Measurements from ENCODE around the gene GNAT1. TPM values are rescaled to one million over a fixed set of nuclear protein-coding genes. Genes with fewer than 3 reads are reported as not detected.

The GNAT1 gene
- total RNA-seq, 4 donors from 2014 or later = not detected

GRCh38 chr3:50246517-50246954, 55.1 kb downstream of the GNAT1 start:
- TF ChIP-seq, protein P1, sequence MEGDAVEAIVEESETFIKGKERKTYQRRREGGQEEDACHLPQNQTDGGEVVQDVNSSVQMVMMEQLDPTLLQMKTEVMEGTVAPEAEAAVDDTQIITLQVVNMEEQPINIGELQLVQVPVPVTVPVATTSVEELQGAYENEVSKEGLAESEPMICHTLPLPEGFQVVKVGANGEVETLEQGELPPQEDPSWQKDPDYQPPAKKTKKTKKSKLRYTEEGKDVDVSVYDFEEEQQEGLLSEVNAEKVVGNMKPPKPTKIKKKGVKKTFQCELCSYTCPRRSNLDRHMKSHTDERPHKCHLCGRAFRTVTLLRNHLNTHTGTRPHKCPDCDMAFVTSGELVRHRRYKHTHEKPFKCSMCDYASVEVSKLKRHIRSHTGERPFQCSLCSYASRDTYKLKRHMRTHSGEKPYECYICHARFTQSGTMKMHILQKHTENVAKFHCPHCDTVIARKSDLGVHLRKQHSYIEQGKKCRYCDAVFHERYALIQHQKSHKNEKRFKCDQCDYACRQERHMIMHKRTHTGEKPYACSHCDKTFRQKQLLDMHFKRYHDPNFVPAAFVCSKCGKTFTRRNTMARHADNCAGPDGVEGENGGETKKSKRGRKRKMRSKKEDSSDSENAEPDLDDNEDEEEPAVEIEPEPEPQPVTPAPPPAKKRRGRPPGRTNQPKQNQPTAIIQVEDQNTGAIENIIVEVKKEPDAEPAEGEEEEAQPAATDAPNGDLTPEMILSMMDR (IDR thresholded peaks at IDR 0.05) = peak in 1 of 6 experiments; percentile 18
- no peak for TF ChIP-seq POLR2A (IDR thresholded peaks at IDR 0.05)
- H3K4me3 ChIP-seq (replicated peaks in 1 of 3) = no peak overlapping the region
- H3K27ac ChIP-seq = peak overlapping the region; percentile 17 to 86 (median 79)
- WGBS, 2 donors = 31 to 71% methylated on average over 3 to 10 of the region's 10 CpGs
- DNase-seq = no peak
- no peaks in the 10 kb centered on the region for H3K27me3 ChIP-seq
- peaks cover 54 to 93% of the 10 kb centered on the region in 2 donors for H3K4me1 ChIP-seq
- intact Hi-C loops (cut with DNase I) = no loop called here
- no peaks in the 10 kb centered on the region for H3K9me3 ChIP-seq
- H3K36me3 ChIP-seq = no peaks in the 10 kb centered on the region

MicroRNA genes within 50 kb of the gene (microRNA counts, 767-probe panel; counts per million panel counts)
- 0 counts per million in 2 donors for microRNA hsa-miR-566

Small RNA genes lying within 50 kb of the gene (microRNA-seq; reads per million reads assigned to microRNA genes)
- not detected for gene MIR566
- not detected for gene MIR5787

Small RNA genes lying within 50 kb of the gene (small RNA-seq; reads per million reads assigned to genes)
- gene MIR566 (not detected), gene MIR5787 (not detected)

Other genes starting within 250 kb of the GNAT1 start
- gene RBM5, start 102.7 kb upstream of the GNAT1 start, total RNA-seq = 100 to 1,000 TPM; 230 to 337 (median 268) TPM
- gene SEMA3F, start 36.3 kb upstream of the GNAT1 start, total RNA-seq = 10 to 100 TPM; 13.2 to 44.2 (median 38.2) TPM
- 1 to 10 TPM; 1.1 to 5.0 (median 3.6) TPM for gene SLC38A3, start 13.7 kb downstream of the GNAT1 start, total RNA-seq
- 100 to 1,000 TPM; 111 to 171 (median 142) TPM for gene GNAI2, start 44.6 kb downstream of the GNAT1 start, total RNA-seq
- gene SEMA3B, start 77.5 kb downstream of the GNAT1 start, total RNA-seq = 10 to 100 TPM; 21.0 to 31.0 (median 26.5) TPM
- gene LSMEM2, start 87.5 kb downstream of the GNAT1 start, total RNA-seq = not detected
- gene IFRD2, start 100.8 kb downstream of the GNAT1 start, total RNA-seq = 10 to 100 TPM; 63.9 to 96.5 (median 88.4) TPM
- gene HYAL3, start 107.8 kb downstream of the GNAT1 start, total RNA-seq = 1 to 10 TPM; 2.7 to 6.7 (median 3.8) TPM
- gene NAA80, start 107.8 kb downstream of the GNAT1 start, total RNA-seq = 10 to 100 TPM in 2 of 4 donors, 1 to 10 TPM in 2; 6.9 to 15.2 (median 10.8) TPM
- 10 to 100 TPM in 2 of 4 donors, 1 to 10 TPM in 2; 5.8 to 13.8 (median 9.7) TPM for gene HYAL1, start 112.0 kb downstream of the GNAT1 start, total RNA-seq
- 100 to 1,000 TPM; 133 to 206 (median 158) TPM for gene HYAL2, start 131.1 kb downstream of the GNAT1 start, total RNA-seq
- 10 to 100 TPM; 28.7 to 63.7 (median 42.3) TPM for gene TUSC2, start 136.6 kb downstream of the GNAT1 start, total RNA-seq
- 10 to 100 TPM; 18.9 to 42.6 (median 24.8) TPM for gene RASSF1, start 149.2 kb downstream of the GNAT1 start, total RNA-seq
- gene ZMYND10, start 154.1 kb downstream of the GNAT1 start, total RNA-seq = 1 to 10 TPM; 3.6 to 8.1 (median 4.4) TPM
- 10 to 100 TPM; 13.4 to 30.6 (median 24.7) TPM for gene NPRL2, start 159.2 kb downstream of the GNAT1 start, total RNA-seq
- gene CYB561D2, start 159.3 kb downstream of the GNAT1 start, total RNA-seq = 10 to 100 TPM; 23.6 to 66.0 (median 43.6) TPM
- gene TMEM115, start 167.9 kb downstream of the GNAT1 start, total RNA-seq = 100 to 1,000 TPM in 1 of 4 donors, 10 to 100 TPM in 3; 70.0 to 111 (median 85.1) TPM

All from thyroid gland (tissue), 4 donors.